Keratinocyte (primary cell): ENCODE data around the gene ABCA4. TPM values are rescaled to one million over a fixed set of nuclear protein-coding genes. Genes with fewer than 3 reads are reported as not detected.

ENCODE experiments used
- DNase-seq: peaks from one replicate; pipeline ENCODE4 v3.0.0-alpha.2; 2011; ENCODE audit warnings: low read depth, missing footprints, low spot score
- FAIRE-seq: peaks from 2 replicates; lab custom pipeline; 2011; peaks lifted over from hg19 to GRCh38; lab: Jason Lieb, UNC
- H2AFZ ChIP-seq: 2 replicates; pipeline ENCODE4 v1.6.0; 2012; ENCODE audit warnings: low read length, control low read depth, inconsistent platforms; ENCODE audit not compliant: control insufficient read depth
- H3K27ac ChIP-seq: 2 replicates; pipeline ENCODE4 v1.5.1; 2011; ENCODE audit warnings: low read length; ENCODE audit not compliant: control insufficient read depth, insufficient read depth
- H3K27me3 ChIP-seq: 3 replicates; pipeline ENCODE4 v1.6.0; 2011; ENCODE audit warnings: low read length; ENCODE audit not compliant: control insufficient read depth, insufficient read depth; ENCODE audit errors: extremely low read depth
- H3K36me3 ChIP-seq, 2 experiments: 2 replicates in 1 of 2; 3 replicates in 1 of 2; pipeline ENCODE4 v1.5.1; 2011; ENCODE audit warnings: low read length in 2 of 2, mild to moderate bottlenecking in 1 of 2; ENCODE audit not compliant: control insufficient read depth in 2 of 2, insufficient read depth in 2 of 2; ENCODE audit errors: extremely low read depth in 1 of 2
- H3K4me1 ChIP-seq: 3 replicates; pipeline ENCODE4 v1.5.1; 2011; ENCODE audit warnings: low read length; ENCODE audit not compliant: control insufficient read depth, insufficient read depth; ENCODE audit errors: extremely low read depth
- H3K4me2 ChIP-seq: 3 replicates; pipeline ENCODE4 v1.6.0; 2011; ENCODE audit warnings: low read depth, low read length; ENCODE audit not compliant: control insufficient read depth, insufficient read depth; ENCODE audit errors: extremely low read depth
- H3K4me3 ChIP-seq, 3 experiments: fragments of 200-600 bp in 1 of 3; sonication (generic) in 1 of 3; 2 replicates in 2 of 3; 3 replicates in 1 of 3; pipeline ENCODE4 v1.5.1; 2011 to 2016; ENCODE audit warnings: low read length in 3 of 3, mild to moderate bottlenecking in 3 of 3, control low read depth in 2 of 3, inconsistent platforms in 1 of 3, low read depth in 1 of 3, mixed read lengths in 1 of 3, mixed run types in 1 of 3, moderate library complexity in 1 of 3; ENCODE audit not compliant: control insufficient read depth in 2 of 3, insufficient read depth in 2 of 3; ENCODE audit errors: extremely low read depth in 1 of 3
- H3K79me2 ChIP-seq: 2 replicates; pipeline ENCODE4 v1.6.0; 2012; ENCODE audit warnings: low read length; ENCODE audit not compliant: control insufficient read depth, insufficient read depth
- H3K9ac ChIP-seq: 3 replicates; pipeline ENCODE4 v1.6.0; 2011; ENCODE audit warnings: low read length; ENCODE audit not compliant: control insufficient read depth, insufficient read depth; ENCODE audit errors: extremely low read depth
- H3K9me1 ChIP-seq: 3 replicates; pipeline ENCODE4 v1.6.0; 2011; ENCODE audit warnings: low read length; ENCODE audit not compliant: control insufficient read depth, insufficient read depth; ENCODE audit errors: extremely low read depth
- H3K9me3 ChIP-seq: 2 replicates; pipeline ENCODE4 v1.5.1; 2012; ENCODE audit warnings: low read depth, low read length; ENCODE audit not compliant: control insufficient read depth
- H4K20me1 ChIP-seq: 3 replicates; pipeline ENCODE4 v1.6.0; 2011; ENCODE audit warnings: low read length; ENCODE audit not compliant: control insufficient read depth, insufficient read depth; ENCODE audit errors: extremely low read depth
- EZH2 ChIP-seq: IDR thresholded peaks from one replicate; pipeline ENCODE4 v1.6.1; 2012; ENCODE audit warnings: inconsistent platforms, mild to moderate bottlenecking, low read length, moderate library complexity
- dilution Hi-C: fragments of 300-500 bp; cut with MboI; formaldehyde crosslinking; loops from one replicate; pipeline ENCODE4 v1.7.0; 2020; ENCODE audit warnings: low sequenced_read_pairs; ENCODE audit not compliant: extremely low pct_ligation_motif_present
- polyA plus RNA-seq, 5 experiments: library from polyadenylated mRNA; depleted of rRNA in 3 of 5; stranded (reverse) in 3 of 5; stranded (forward) in 1 of 5; unstranded in 1 of 5; fragments of >200 nt; gene quantifications; 1 replicate in 1 of 5; 2 replicates in 3 of 5; 3 replicates in 1 of 5; pipeline versions ENCODE4 v1.2.1 to v1.2.3, GENCODE V29; 2011 to 2012; ENCODE audit warnings: missing spikeins in 2 of 5, low read depth in 1 of 5, low replicate concordance in 1 of 5
- TF ChIP-seq, protein P1 (sequence below), 3 experiments: IDR thresholded peaks in 1 of 3; conservative IDR thresholded peaks in 1 of 3; optimal IDR thresholded peaks in 1 of 3; 2 replicates in 2 of 3; 3 replicates in 1 of 3; pipeline versions ENCODE3 to v1.5.1; 2011; ENCODE audit warnings: low read length in 3 of 3, mild to moderate bottlenecking in 3 of 3, moderate library complexity in 2 of 3, control low read depth in 1 of 3, inconsistent platforms in 1 of 3; ENCODE audit not compliant: insufficient read depth in 2 of 3; ENCODE audit errors: extremely low read depth in 1 of 3

ABCA4 gene
- polyA plus RNA-seq, 1 donor (not counting 4 experiments of a cell fraction or from before 2014, with no cell fraction given), result 0.04 TPM

DNA sequence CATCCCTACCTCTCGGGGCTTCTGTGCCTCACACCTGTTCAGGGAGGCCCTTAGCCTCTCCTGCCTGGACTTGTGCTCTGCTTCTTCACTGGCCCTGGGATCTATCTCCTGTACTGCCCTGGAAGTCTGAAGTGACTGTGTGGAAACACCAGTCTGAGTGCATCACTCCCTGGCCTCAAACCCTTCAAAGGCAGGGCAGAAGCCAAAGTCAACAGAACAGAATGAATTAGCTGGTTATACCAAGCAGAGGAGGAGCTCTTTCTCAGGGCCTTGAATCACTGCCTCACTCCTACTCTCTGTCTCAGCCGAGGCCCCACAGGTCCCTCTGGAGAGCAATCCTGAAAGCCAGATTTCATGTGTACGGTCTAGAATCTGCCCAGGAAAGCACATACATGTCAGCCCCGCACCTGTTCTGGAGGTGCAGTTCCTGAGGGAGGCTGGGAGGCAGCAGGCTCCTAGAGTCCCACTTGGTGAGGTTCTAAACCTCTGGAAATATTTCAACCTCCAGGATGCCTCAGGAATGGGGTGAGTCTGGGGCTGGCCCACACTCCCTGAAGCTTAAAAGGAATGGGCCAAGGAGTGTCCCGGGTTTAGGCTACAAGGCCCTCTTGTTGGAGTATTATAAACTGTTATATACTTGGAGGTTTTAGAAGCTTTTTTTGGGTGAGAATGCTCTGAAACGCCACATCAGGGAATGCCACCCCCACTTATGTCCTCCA, 98.3 kb downstream of the ABCA4 start:
- Histone ChIP-seq H3K79me2 (no peaks in the 10 kb centered on the region), H3K9me3 (no peaks in the 10 kb centered on the region), H3K4me2 (no peak overlapping the region), H3K27me3 (no peaks in the 10 kb centered on the region), H3K27ac (no peak overlapping the region), H3K9me1 (no peaks in the 10 kb centered on the region), H3K9ac (no peak overlapping the region), H3K36me3 (no peaks in the 10 kb centered on the region), H3K4me3 (no peak overlapping the region), H2AFZ (no peak overlapping the region), H4K20me1 (no peaks in the 10 kb centered on the region), H3K4me1 (peaks cover 14% of the 10 kb centered on the region)
- dilution Hi-C loops, result no loop called here
- TF ChIP-seq, protein P1, sequence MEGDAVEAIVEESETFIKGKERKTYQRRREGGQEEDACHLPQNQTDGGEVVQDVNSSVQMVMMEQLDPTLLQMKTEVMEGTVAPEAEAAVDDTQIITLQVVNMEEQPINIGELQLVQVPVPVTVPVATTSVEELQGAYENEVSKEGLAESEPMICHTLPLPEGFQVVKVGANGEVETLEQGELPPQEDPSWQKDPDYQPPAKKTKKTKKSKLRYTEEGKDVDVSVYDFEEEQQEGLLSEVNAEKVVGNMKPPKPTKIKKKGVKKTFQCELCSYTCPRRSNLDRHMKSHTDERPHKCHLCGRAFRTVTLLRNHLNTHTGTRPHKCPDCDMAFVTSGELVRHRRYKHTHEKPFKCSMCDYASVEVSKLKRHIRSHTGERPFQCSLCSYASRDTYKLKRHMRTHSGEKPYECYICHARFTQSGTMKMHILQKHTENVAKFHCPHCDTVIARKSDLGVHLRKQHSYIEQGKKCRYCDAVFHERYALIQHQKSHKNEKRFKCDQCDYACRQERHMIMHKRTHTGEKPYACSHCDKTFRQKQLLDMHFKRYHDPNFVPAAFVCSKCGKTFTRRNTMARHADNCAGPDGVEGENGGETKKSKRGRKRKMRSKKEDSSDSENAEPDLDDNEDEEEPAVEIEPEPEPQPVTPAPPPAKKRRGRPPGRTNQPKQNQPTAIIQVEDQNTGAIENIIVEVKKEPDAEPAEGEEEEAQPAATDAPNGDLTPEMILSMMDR (optimal IDR thresholded peaks at IDR 0.05 in 1 of 3, IDR thresholded peaks at IDR 0.05 in 1 of 3, conservative IDR thresholded peaks at IDR 0.05 in 1 of 3; ENCODE audit: extremely low read depth in 1 of 3, insufficient read depth in 2 of 3, low read length in 3 of 3), result no peak
- TF ChIP-seq EZH2, result no peak
- no peak for FAIRE-seq
- DNase-seq, result no peak

DNA sequence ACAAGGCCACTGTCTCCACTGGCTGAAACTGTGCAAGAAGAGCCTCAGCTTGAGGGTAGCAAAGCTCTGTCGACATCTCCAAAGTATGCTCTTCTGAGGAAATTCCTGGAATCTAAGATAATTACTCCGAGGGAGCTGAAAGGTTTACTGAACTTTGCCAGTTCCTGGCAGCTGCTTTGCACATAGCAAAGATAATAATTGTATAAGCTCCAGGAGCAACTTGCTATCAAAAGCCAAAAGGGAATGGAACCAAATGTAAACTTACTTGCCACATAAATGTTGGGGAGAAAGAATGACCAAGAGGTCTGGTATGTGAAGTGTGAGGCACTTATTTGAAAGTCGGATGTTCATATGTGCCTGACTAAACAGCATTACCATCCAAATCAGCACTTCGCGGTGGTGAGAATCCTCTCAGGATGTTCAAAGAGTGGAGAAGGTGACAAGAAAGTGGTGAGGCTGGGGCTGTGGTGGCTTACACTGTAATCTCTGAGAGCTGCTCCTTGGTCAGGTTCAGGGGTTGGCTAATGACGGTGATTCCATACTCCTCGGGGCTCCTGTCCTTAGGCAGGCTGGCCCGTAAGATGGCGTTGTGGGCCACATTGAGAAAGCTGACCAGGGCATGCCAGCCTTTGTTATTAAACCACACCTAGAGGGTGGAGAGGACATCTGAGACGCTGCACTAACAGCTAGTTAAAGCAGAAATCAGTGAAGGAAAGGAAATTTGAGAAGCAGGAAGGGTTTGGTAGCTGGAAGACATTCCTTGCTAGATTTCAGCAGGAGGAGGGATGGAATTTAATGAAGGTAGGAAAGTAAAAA, 100.0 kb downstream of the ABCA4 start:
- TF ChIP-seq, protein P1 (optimal IDR thresholded peaks at IDR 0.05 in 1 of 3, IDR thresholded peaks at IDR 0.05 in 1 of 3, conservative IDR thresholded peaks at IDR 0.05 in 1 of 3; ENCODE audit: extremely low read depth in 1 of 3, insufficient read depth in 2 of 3, low read length in 3 of 3), result no peak
- no peak for TF ChIP-seq EZH2
- dilution Hi-C loops, result no loop called here

More for the DNA sequence above, 100.0 kb downstream of the ABCA4 start:
- no peak for DNase-seq
- FAIRE-seq, result peak; percentile 86
- no peaks in the 10 kb centered on the region for H3K27me3 ChIP-seq
- no peak overlapping the region for H3K27ac ChIP-seq
- H3K9me3 ChIP-seq, result no peaks in the 10 kb centered on the region
- no peak overlapping the region for H3K4me3 ChIP-seq
- H3K4me2 ChIP-seq, result no peak overlapping the region
- H3K36me3 ChIP-seq, result no peaks in the 10 kb centered on the region
- H3K9me1 ChIP-seq, result no peaks in the 10 kb centered on the region
- H3K4me1 ChIP-seq, result peaks cover 6% of the 10 kb centered on the region
- no peaks in the 10 kb centered on the region for H4K20me1 ChIP-seq
- H3K79me2 ChIP-seq, result no peaks in the 10 kb centered on the region
- H3K9ac ChIP-seq, result no peak overlapping the region
- H2AFZ ChIP-seq, result no peak overlapping the region
